Progenitor cell of endocrine pancreas (in vitro differentiated cells): ENCODE measurements around the gene CACHD1. TPM values are rescaled to one million over a fixed set of nuclear protein-coding genes. Genes with fewer than 3 reads are reported as not detected.

Experiments used
- DNase-seq: peaks from one replicate; pipeline ENCODE4 v3.0.0; 2021; ENCODE audit warnings: low spot score; ENCODE audit not compliant: unreplicated experiment
- H3K27ac Mint-ChIP-seq: 2 replicates; pipeline ENCODE4 v1.8.0; 2021; ENCODE audit warnings: mild to moderate bottlenecking, moderate library complexity, mixed read lengths
- H3K27me3 Mint-ChIP-seq: 2 replicates; pipeline ENCODE4 v1.8.0; 2021; ENCODE audit warnings: mixed read lengths
- H3K36me3 Mint-ChIP-seq: 2 replicates; pipeline ENCODE4 v1.8.0; 2022; ENCODE audit warnings: mixed read lengths; ENCODE audit not compliant: insufficient read depth
- H3K4me1 Mint-ChIP-seq: 2 replicates; pipeline ENCODE4 v1.8.0; 2021; ENCODE audit warnings: low read depth, mixed read lengths
- H3K4me3 Mint-ChIP-seq: 2 replicates; pipeline ENCODE4 v1.8.0; 2021; ENCODE audit warnings: low read depth, mild to moderate bottlenecking, moderate library complexity, mixed read lengths
- H3K9me3 Mint-ChIP-seq: 2 replicates; pipeline ENCODE4 v1.8.0; 2021; ENCODE audit warnings: low read depth, mixed read lengths
- total RNA-seq: library from RNA; stranded (reverse); gene quantifications from 2 replicates; pipeline ENCODE4 v1.2.1, GENCODE V29; 2021
- TF ChIP-seq, protein P1 (sequence below): fragments of 200-600 bp; sonication (generic); IDR thresholded peaks from one replicate; pipeline ENCODE4 v1.5.0; 2021; ENCODE audit warnings: antibody characterized with exemption, mild to moderate bottlenecking; ENCODE audit not compliant: unreplicated experiment

Gene CACHD1
- total RNA-seq, 1 donor from 2014 or later = 36.0 TPM

DNA sequence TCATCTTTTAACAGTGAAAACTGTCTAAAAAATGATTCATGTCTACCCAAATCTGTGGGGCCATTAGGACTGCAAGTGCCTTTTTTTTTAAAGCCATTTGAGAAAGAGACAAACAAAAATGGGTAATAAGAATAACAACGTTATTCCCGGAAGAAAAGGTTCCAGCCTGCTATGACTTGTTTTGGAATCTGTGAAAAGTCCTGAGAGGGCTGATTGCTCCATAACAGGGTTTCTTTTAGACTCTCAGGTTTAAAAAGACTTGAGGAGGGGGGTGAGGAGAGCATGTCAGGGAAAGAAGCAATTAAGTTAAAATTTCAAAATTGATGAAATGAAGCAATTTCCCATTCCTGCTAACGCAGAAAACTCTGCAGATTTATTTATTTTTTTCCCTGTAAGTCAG is 56.4 kb downstream of the CACHD1 start:
- H3K9me3 Mint-ChIP-seq = no peaks in the 10 kb centered on the region
- no peak for DNase-seq
- TF ChIP-seq, protein P1, sequence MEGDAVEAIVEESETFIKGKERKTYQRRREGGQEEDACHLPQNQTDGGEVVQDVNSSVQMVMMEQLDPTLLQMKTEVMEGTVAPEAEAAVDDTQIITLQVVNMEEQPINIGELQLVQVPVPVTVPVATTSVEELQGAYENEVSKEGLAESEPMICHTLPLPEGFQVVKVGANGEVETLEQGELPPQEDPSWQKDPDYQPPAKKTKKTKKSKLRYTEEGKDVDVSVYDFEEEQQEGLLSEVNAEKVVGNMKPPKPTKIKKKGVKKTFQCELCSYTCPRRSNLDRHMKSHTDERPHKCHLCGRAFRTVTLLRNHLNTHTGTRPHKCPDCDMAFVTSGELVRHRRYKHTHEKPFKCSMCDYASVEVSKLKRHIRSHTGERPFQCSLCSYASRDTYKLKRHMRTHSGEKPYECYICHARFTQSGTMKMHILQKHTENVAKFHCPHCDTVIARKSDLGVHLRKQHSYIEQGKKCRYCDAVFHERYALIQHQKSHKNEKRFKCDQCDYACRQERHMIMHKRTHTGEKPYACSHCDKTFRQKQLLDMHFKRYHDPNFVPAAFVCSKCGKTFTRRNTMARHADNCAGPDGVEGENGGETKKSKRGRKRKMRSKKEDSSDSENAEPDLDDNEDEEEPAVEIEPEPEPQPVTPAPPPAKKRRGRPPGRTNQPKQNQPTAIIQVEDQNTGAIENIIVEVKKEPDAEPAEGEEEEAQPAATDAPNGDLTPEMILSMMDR = no peak
- H3K4me1 Mint-ChIP-seq = peaks cover 20% of the 10 kb centered on the region
- no peak overlapping the region for H3K27ac Mint-ChIP-seq
- no peaks in the 10 kb centered on the region for H3K27me3 Mint-ChIP-seq
- H3K36me3 Mint-ChIP-seq = peaks cover 1% of the 10 kb centered on the region
- H3K4me3 Mint-ChIP-seq = no peak overlapping the region

DNA sequence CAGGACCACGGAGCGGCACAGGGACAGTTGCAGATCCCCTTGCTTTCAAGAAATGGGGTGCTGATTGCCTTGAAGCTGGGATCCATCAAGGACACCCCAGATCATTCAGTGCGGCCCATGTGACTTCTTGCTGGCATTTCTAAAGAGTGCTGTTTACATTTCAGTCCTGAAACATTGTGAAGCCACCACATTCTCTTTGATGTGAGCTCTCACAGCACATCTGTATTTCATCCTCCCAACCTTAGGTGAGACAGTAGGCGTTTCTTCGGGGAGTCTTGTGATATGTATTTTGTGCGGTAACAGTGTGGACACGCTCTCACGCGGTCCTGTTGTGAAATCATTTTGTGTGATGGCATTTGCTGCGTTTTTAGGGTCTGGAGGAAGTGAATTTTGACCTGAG is 57.2 kb downstream of the CACHD1 start:
- DNase-seq = no peak
- Mint-ChIP-seq H3K36me3 (peaks cover 2% of the 10 kb centered on the region), H3K4me1 (peaks cover 26% of the 10 kb centered on the region), H3K27ac (no peak overlapping the region), H3K9me3 (no peaks in the 10 kb centered on the region), H3K27me3 (no peaks in the 10 kb centered on the region), H3K4me3 (no peak overlapping the region)
- TF ChIP-seq, protein P1 = no peak

DNA sequence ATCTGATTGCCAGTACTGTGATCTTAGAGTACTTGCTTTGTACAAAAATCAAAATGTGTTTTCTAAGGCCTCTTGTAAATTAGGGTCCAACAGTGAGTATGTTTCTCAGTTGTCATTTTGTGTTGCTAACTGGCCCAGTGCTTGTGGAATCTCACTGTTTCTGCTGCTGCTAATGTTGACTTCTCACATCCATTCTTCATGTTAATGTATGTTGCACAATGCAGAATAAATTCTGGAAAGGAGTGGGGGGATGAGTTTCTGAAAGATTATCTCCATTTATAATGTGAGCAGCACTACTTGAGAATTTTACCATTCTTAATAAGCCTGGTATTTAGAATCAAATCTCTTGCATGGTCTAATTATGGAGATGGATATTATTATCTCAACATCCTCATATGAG is 57.9 kb downstream of the CACHD1 start:
- TF ChIP-seq, protein P1 = no peak
- H3K4me1 Mint-ChIP-seq = peaks cover 26% of the 10 kb centered on the region
- no peak overlapping the region for H3K27ac Mint-ChIP-seq
- DNase-seq = no peak
- H3K4me3 Mint-ChIP-seq = no peak overlapping the region
- peaks cover 2% of the 10 kb centered on the region for H3K36me3 Mint-ChIP-seq
- H3K9me3 Mint-ChIP-seq = no peaks in the 10 kb centered on the region
- H3K27me3 Mint-ChIP-seq = no peaks in the 10 kb centered on the region

DNA sequence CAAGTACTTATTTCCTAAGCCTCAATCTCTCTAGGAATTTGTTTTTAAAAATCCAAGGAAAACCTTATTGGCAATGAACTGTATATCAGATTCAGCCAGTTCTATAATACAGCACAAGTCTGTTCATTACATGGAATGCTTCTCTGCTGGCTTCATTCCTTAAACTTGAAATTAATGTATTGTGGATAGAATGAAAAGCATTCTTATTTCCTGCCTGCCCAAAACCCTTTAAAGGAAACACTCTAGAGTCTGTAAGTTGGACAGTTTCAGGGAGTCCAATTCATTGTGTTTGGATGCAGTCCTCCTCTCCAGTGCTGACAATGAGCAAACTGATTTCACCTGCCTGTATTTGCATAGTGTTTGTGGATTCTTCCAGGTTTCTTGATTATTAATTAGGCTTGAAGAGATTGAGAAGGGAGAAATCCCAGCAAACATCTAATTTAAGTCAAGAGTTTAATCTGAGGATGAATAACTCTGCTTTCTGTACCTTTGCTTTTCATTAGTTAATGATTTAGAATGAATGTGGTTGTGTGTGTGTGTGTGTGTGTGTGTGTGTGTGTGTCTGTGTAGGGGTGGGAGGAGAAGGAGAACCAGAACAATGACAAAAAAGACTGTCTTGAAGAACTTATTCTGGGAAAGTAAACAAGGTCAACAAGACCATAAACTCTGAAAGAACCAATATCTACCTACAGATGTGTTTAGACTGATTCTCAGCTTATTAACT is 61.2 kb downstream of the CACHD1 start:
- no peak for DNase-seq
- TF ChIP-seq, protein P1 = no peak
- H3K9me3 Mint-ChIP-seq = peaks cover 3% of the 10 kb centered on the region
- H3K27ac Mint-ChIP-seq = no peak overlapping the region
- no peaks in the 10 kb centered on the region for H3K27me3 Mint-ChIP-seq
- H3K4me3 Mint-ChIP-seq = no peak overlapping the region
- H3K36me3 Mint-ChIP-seq = peaks cover 3% of the 10 kb centered on the region
- H3K4me1 Mint-ChIP-seq = peaks cover 25% of the 10 kb centered on the region

DNA sequence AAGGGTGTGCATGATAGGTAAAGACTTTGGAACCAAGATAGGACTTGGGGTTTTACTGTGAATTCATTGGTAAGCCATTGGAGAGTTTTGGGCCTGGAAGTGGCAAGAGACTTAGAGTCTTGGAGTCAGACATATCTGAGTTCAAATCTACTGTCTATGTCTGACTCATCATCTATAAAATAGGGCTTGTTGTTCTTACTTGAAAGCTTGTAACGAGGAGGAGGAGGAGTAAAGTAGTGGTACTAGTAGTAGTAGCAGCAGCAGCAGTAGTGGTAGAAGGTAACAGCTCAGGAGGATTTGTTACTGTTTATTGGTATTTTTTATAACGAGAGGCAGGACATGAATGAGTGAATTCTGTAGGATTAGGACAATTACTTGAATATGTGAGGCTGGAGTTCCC is 62.7 kb downstream of the CACHD1 start:
- Mint-ChIP-seq H3K27ac (no peak overlapping the region), H3K4me1 (peaks cover 30% of the 10 kb centered on the region), H3K36me3 (peaks cover 3% of the 10 kb centered on the region), H3K9me3 (peaks cover 3% of the 10 kb centered on the region), H3K4me3 (no peak overlapping the region), H3K27me3 (no peaks in the 10 kb centered on the region)
- TF ChIP-seq, protein P1 = no peak
- DNase-seq = no peak
